C4-2B (cell line): ENCODE measurements around the gene SLC6A6.

Source experiments
- ZFX ChIP-seq: fragments of 450-650 bp; IDR thresholded peaks from 2 replicates; pipeline ENCODE4 v1.6.1; 2017
- TF ChIP-seq, protein P1 (sequence below): fragments of 450-650 bp; conservative IDR thresholded peaks from 2 replicates; pipeline ENCODE4 v1.5.1; 2017; ENCODE audit warnings: mild to moderate bottlenecking

DNA sequence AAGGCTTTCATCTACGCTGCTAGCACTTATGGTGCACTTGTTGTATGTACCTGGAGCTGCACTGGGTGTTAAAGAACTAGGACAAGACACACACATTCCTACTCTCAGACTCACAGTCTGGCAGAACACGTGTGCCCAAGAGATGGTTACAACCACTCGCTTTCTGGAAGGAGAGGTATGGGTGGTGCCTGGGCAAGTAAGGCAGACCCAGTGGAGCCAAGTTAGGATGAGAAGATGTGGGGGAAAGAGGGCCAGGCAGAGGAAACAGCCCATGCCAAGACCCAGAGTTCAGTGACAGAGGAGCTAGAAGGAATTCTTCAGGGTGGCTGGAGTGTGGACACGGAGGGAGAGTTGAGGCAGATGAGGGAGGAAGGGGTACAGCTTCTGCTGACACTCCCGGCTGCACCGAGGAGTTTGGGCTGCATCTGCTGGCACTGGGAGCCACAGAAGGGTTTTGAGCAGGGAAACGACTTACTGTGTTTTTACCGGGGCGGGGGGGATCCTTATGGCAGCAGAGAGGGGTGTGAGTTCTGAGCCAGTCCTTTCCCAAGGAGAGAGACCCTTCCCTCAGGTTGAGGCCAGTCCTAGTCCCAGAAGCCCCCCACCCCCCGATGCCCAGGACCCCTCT, 78.7 kb downstream of the SLC6A6 start:
- TF ChIP-seq, protein P1, sequence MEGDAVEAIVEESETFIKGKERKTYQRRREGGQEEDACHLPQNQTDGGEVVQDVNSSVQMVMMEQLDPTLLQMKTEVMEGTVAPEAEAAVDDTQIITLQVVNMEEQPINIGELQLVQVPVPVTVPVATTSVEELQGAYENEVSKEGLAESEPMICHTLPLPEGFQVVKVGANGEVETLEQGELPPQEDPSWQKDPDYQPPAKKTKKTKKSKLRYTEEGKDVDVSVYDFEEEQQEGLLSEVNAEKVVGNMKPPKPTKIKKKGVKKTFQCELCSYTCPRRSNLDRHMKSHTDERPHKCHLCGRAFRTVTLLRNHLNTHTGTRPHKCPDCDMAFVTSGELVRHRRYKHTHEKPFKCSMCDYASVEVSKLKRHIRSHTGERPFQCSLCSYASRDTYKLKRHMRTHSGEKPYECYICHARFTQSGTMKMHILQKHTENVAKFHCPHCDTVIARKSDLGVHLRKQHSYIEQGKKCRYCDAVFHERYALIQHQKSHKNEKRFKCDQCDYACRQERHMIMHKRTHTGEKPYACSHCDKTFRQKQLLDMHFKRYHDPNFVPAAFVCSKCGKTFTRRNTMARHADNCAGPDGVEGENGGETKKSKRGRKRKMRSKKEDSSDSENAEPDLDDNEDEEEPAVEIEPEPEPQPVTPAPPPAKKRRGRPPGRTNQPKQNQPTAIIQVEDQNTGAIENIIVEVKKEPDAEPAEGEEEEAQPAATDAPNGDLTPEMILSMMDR: no peak
- no peak for TF ChIP-seq ZFX
